GM12875 (cell line): Measurements from ENCODE around the gene SLC35C1.

Source experiments
- H3K4me3 ChIP-seq: one replicate; pipeline ENCODE4 v1.5.1; 2011; ENCODE audit warnings: low read depth, low read length, control low read depth
- TF ChIP-seq, protein P1 (sequence below): IDR thresholded peaks from 2 replicates; pipeline ENCODE4 v1.5.1; 2011; ENCODE audit warnings: low read depth, mild to moderate bottlenecking, control low read depth, inconsistent platforms, low read length, moderate library complexity, borderline replicate concordance; ENCODE audit not compliant: insufficient read depth

SLC35C1 gene

DNA sequence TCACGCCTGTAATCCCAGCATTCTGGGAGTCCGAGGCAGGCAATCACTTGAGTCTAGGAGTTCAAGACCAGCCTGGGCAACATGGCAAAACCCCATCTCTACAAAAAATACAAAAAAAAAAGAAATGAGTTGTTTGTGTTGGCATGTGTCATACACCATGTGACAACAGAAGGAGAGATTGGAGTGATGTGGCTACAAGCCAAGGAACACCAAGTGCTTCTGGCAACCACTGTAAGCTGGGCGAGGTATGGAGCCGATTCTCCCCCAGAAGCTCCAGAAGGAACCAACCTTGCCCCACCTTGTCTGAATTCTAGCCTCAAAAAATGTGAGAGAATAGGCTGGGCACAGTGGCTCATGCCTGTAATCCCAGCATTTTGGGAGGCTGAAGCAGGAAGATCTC lies 39.1 kb upstream of the SLC35C1 start:
- no peak overlapping the region for H3K4me3 ChIP-seq
- TF ChIP-seq, protein P1, sequence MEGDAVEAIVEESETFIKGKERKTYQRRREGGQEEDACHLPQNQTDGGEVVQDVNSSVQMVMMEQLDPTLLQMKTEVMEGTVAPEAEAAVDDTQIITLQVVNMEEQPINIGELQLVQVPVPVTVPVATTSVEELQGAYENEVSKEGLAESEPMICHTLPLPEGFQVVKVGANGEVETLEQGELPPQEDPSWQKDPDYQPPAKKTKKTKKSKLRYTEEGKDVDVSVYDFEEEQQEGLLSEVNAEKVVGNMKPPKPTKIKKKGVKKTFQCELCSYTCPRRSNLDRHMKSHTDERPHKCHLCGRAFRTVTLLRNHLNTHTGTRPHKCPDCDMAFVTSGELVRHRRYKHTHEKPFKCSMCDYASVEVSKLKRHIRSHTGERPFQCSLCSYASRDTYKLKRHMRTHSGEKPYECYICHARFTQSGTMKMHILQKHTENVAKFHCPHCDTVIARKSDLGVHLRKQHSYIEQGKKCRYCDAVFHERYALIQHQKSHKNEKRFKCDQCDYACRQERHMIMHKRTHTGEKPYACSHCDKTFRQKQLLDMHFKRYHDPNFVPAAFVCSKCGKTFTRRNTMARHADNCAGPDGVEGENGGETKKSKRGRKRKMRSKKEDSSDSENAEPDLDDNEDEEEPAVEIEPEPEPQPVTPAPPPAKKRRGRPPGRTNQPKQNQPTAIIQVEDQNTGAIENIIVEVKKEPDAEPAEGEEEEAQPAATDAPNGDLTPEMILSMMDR = no peak

DNA sequence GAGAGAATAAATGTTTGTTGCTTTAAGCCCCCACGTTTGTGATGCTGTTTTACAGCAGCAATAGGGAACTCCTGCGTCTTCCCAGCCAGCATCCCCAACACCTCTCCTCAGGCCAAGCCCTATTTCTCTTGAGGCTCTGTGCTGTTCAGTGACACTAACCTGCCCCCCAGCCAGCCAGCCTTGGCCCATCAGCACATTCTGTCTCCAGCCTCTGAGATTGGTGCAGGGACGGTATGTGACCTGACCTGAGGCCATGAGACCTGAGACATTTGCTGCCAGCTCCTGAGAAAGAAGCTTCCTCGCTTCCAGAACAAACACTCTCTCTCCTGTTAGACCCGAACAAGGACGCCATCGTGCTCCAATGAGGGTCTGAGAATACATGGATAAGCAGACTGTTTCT lies 38.5 kb upstream of the SLC35C1 start:
- no peak overlapping the region for H3K4me3 ChIP-seq
- TF ChIP-seq, protein P1 = no peak

DNA sequence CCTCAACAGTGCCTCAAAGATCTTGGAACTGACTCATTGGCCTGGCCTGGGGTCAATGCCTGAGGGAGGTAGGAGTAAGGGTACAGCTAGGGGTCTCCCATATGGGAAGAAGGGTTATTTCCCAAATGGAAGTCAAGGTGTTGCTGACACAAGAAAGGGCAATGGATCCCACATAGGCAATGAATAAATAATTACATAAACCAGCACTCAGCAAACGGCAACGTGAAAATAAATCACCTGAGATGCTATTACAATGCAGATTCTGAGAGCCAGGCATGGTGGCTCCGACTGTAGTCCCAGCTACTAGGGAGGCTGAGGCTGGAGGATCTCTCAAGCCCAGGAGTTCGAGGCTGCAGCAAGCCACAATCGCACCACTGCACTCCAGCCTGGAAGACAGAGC lies 36.5 kb upstream of the SLC35C1 start:
- TF ChIP-seq, protein P1 = no peak
- H3K4me3 ChIP-seq = no peak overlapping the region

DNA sequence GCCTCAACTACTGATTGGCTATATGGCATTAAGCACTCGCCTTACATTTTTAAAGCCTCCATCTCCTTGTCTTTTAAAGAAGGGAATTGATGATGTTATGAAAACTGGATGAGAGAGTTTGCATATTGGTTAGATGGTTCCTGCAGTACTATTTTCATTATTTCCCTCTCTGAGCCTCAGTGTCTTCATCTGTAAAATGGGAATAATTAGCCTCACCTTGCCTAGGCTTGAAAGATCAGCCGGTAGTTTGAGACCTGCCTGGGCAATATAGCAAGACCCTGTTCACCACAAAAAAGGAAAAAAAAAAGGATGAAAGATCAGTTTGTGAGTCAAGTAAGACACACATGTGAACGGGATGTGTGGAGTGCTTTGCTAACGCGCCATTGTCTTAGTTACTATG lies 35.0 kb upstream of the SLC35C1 start:
- no peak overlapping the region for H3K4me3 ChIP-seq
- TF ChIP-seq, protein P1 = no peak

DNA sequence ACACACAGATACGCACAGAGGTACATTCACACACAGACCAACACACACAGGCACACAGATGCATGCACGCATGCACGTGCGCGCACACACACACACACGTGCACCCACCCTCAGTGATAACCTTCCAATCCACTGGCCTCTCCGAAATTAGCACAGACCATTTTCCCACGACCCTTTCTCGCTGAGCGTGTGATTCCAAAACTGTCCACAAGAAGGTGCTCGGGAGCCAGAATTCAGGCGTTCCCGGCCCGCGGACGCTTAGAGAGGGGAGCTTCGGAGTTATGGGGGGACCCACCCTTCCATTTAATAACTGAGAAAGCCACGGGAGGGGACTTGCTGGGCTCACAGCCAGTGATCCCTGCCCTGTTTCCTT lies 33.8 kb upstream of the SLC35C1 start:
- H3K4me3 ChIP-seq = peak overlapping the region; percentile 43
- TF ChIP-seq, protein P1 = peak; percentile 81

DNA sequence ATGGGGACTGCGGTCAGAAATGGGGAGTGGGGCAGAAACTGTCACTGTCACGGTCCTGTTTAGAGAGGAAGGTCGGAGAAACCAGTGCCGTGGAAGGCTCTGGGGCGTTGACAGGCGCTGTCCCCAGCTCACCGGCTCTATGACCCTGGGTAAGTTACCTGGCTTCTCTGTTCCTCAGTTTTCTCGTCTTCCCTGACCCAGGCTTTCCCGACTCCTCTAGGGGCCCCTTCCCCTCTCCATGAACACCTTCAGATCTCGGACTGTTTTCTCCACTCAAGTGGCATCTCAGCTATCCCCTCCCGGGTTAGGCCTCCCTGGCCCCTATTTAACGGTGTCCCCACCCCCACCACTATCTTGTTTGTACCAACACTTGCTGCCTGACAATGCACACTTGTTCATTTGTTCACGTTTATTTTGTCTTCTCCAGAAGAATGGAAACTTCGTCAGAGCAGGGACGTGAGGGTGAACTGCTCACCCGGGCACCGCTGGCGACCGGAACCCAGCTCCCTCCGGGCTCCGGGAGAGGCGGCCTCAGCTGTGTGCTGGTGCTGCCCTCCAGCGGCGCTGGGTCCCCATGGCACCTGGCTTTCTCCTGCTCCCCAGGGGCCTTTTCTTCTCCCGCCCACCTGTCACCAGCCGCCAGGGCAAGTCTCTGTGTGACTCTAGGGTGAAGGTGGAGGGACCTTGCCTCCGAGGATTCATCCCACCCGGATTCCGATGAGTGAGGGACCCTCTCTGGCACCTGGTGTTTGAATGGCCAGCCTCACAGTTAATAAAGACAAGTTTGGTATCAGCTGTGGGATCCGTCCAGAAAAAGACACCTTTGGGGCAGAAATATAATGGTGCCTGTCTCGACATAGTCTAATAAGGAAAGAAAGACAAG lies 33.1 kb upstream of the SLC35C1 start:
- TF ChIP-seq, protein P1 = peak; percentile 97
- peak overlapping the region; percentile 43 for H3K4me3 ChIP-seq

DNA sequence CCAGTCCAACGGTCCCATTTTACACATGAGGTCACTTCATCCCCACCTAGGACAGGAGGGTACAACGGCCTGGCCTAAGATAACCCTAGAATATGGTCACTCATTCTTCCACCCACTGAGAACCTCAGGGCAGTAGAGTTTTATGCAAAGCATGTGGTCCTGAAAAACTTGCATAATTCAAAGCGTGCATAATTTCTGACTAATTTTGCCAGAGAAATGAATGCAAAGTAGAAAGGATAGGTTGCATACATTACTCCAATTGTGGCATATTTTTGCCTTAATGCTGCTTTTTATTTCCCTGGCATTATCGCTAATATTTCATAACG lies 32.5 kb upstream of the SLC35C1 start:
- H3K4me3 ChIP-seq = no peak overlapping the region
- TF ChIP-seq, protein P1 = no peak
